ENCODE results near the gene RIC8A.

DNA sequence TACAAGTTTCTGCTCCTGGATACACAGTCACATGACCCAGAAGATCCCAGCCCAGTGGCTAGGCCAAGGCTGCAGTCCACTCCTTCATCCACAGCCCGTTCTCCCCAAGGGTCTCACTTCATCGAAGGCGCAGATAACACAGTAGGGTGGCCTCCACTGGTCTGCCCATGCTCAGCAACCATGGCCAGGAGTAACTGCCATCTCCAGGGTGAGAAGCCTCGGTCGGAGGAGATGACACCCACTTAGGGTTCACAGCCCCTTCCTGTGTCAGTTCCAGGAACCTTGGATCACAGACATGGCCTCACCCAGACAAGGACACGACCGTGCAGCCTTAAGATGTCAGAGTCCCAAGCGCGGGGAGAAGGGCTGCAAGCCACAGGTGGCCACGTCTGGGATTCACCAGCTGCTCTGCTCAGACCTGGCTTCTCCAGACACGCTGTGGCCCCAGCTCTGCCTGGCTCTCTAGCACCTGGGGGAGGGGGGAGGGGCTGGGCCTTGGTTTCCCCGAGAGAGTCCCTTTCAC, 2.9 kb upstream of the RIC8A start:
- TF ChIP-seq, protein P1, sequence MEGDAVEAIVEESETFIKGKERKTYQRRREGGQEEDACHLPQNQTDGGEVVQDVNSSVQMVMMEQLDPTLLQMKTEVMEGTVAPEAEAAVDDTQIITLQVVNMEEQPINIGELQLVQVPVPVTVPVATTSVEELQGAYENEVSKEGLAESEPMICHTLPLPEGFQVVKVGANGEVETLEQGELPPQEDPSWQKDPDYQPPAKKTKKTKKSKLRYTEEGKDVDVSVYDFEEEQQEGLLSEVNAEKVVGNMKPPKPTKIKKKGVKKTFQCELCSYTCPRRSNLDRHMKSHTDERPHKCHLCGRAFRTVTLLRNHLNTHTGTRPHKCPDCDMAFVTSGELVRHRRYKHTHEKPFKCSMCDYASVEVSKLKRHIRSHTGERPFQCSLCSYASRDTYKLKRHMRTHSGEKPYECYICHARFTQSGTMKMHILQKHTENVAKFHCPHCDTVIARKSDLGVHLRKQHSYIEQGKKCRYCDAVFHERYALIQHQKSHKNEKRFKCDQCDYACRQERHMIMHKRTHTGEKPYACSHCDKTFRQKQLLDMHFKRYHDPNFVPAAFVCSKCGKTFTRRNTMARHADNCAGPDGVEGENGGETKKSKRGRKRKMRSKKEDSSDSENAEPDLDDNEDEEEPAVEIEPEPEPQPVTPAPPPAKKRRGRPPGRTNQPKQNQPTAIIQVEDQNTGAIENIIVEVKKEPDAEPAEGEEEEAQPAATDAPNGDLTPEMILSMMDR (IDR thresholded peaks at IDR 0.05), result no peak
- TF ChIP-seq POLR2A (IDR thresholded peaks at IDR 0.05; ENCODE audit: low read length) (no peak), PHF8 (IDR thresholded peaks at IDR 0.05; ENCODE audit: borderline replicate concordance, low read depth) (no peak), RAD21 (conservative IDR thresholded peaks at IDR 0.05 in 1 of 2, IDR thresholded peaks at IDR 0.05 in 1 of 2) (no peak), CHD2 (IDR thresholded peaks at IDR 0.05; ENCODE audit: low read length, partially characterized antibody) (no peak), CBX8 (IDR thresholded peaks at IDR 0.05) (no peak), SMC3 (IDR thresholded peaks at IDR 0.05) (no peak), RCOR1 (IDR thresholded peaks at IDR 0.05; ENCODE audit: low read depth, low read length) (no peak), BHLHE40 (IDR thresholded peaks at IDR 0.05; ENCODE audit: low read depth, low read length) (no peak)
- TF ChIP-seq, protein P2, sequence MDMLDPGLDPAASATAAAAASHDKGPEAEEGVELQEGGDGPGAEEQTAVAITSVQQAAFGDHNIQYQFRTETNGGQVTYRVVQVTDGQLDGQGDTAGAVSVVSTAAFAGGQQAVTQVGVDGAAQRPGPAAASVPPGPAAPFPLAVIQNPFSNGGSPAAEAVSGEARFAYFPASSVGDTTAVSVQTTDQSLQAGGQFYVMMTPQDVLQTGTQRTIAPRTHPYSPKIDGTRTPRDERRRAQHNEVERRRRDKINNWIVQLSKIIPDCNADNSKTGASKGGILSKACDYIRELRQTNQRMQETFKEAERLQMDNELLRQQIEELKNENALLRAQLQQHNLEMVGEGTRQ (IDR thresholded peaks at IDR 0.05), result no peak
- TF ChIP-seq, protein P3, sequence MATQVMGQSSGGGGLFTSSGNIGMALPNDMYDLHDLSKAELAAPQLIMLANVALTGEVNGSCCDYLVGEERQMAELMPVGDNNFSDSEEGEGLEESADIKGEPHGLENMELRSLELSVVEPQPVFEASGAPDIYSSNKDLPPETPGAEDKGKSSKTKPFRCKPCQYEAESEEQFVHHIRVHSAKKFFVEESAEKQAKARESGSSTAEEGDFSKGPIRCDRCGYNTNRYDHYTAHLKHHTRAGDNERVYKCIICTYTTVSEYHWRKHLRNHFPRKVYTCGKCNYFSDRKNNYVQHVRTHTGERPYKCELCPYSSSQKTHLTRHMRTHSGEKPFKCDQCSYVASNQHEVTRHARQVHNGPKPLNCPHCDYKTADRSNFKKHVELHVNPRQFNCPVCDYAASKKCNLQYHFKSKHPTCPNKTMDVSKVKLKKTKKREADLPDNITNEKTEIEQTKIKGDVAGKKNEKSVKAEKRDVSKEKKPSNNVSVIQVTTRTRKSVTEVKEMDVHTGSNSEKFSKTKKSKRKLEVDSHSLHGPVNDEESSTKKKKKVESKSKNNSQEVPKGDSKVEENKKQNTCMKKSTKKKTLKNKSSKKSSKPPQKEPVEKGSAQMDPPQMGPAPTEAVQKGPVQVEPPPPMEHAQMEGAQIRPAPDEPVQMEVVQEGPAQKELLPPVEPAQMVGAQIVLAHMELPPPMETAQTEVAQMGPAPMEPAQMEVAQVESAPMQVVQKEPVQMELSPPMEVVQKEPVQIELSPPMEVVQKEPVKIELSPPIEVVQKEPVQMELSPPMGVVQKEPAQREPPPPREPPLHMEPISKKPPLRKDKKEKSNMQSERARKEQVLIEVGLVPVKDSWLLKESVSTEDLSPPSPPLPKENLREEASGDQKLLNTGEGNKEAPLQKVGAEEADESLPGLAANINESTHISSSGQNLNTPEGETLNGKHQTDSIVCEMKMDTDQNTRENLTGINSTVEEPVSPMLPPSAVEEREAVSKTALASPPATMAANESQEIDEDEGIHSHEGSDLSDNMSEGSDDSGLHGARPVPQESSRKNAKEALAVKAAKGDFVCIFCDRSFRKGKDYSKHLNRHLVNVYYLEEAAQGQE (IDR thresholded peaks at IDR 0.05), result no peak
- TF ChIP-seq, protein P4, sequence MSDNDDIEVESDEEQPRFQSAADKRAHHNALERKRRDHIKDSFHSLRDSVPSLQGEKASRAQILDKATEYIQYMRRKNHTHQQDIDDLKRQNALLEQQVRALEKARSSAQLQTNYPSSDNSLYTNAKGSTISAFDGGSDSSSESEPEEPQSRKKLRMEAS (IDR thresholded peaks at IDR 0.05), result no peak

Measured in A549 (cell line).